ENCODE measurements around the gene PRKCI. TPM values are rescaled to one million over a fixed set of nuclear protein-coding genes. Genes with fewer than 3 reads are reported as not detected.

Gene PRKCI
- polyA plus RNA-seq, 3 donors: 5.1 to 15.4 (median 11.6) TPM

DNA sequence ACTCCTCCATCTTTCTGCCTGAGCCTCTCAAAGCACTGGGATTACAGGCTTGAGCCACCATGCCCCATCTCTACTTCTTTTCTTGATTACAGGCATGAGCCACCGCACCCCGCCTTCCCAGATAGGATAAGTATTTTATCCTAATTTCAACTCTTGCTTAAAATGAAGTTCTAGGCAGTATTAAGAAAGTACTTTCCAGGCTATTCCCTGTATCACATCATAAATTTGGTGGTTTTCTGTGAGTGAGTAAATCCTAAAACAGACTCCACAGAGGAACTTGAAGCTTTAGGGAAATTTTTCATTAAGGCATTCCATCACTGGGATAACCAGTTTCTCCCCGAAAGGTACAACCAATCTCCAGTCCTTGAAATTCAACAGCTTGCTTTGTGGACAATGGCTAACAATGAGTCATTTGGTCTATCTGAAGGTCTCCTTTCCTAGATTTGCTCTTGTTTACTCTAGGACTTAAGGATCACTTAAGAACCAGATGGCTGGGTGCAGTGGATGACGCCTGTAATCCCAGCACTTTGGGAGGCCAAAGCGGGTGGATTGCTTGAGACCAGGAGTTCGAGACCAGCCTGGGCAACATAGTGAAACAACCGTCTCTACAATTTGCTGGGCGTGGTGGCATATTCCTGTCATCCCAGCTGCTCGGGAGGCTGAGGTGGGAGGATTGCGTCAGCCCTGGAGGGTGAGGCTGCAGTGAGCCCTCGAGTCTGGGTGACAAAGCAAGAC lies 85.6 kb downstream of the PRKCI start:
- no peak for DNase-seq
- WGBS (ENCODE audit: insufficient coverage): 100% methylated on average over 2 of the region's 11 CpGs
- Mint-ChIP-seq H3K27ac (no peak overlapping the region), H3K27me3 (ENCODE audit: low read depth in 3 of 3) (peaks cover 0 to 2% (median 2%) of the 10 kb centered on the region in 3 donors), H3K4me1 (peaks cover 6% of the 10 kb centered on the region), H3K4me3 (no peak overlapping the region), H3K36me3 (peaks cover 5 to 8% of the 10 kb centered on the region in 2 donors), H3K9me3 (no peaks in the 10 kb centered on the region)
- no peak overlapping the region for H3K4me2 ChIP-seq (replicated peaks; ENCODE audit: extremely low read depth, low read length, poor library complexity, severe bottlenecking)
- no peaks in the 10 kb centered on the region for H4K20me1 ChIP-seq (ENCODE audit: insufficient read depth, low read length)
- intact Hi-C loops (cut with micrococcal nuclease): no loop called here
- TF ChIP-seq, protein P1, sequence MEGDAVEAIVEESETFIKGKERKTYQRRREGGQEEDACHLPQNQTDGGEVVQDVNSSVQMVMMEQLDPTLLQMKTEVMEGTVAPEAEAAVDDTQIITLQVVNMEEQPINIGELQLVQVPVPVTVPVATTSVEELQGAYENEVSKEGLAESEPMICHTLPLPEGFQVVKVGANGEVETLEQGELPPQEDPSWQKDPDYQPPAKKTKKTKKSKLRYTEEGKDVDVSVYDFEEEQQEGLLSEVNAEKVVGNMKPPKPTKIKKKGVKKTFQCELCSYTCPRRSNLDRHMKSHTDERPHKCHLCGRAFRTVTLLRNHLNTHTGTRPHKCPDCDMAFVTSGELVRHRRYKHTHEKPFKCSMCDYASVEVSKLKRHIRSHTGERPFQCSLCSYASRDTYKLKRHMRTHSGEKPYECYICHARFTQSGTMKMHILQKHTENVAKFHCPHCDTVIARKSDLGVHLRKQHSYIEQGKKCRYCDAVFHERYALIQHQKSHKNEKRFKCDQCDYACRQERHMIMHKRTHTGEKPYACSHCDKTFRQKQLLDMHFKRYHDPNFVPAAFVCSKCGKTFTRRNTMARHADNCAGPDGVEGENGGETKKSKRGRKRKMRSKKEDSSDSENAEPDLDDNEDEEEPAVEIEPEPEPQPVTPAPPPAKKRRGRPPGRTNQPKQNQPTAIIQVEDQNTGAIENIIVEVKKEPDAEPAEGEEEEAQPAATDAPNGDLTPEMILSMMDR (IDR thresholded peaks at IDR 0.05): no peak
- no peak overlapping the region for H3K4me3 ChIP-seq (replicated peaks in 1 of 3; ENCODE audit: low read depth in 2 of 3, low read length in 3 of 3)
- H3K27ac ChIP-seq (ENCODE audit: low read depth in 1 of 2, low read length in 2 of 2): no peak overlapping the region
- no peak overlapping the region for H2AFZ ChIP-seq (ENCODE audit: insufficient read depth, low read depth, low read length, poor library complexity, severe bottlenecking)
- H3K9me3 ChIP-seq (replicated peaks in 1 of 2; ENCODE audit: control insufficient read depth in 1 of 2, insufficient read depth in 1 of 2, low read length in 2 of 2): no peaks in the 10 kb centered on the region
- no peaks in the 10 kb centered on the region for H3K79me2 ChIP-seq (ENCODE audit: insufficient read depth, low read length)
- no peak overlapping the region for H3K9ac ChIP-seq (ENCODE audit: insufficient read depth, low read length, poor library complexity, severe bottlenecking)
- H3K27me3 ChIP-seq (ENCODE audit: control insufficient read depth in 2 of 2, insufficient read depth in 2 of 2, low read length in 2 of 2): no peaks in the 10 kb centered on the region
- H3K4me1 ChIP-seq (ENCODE audit: control insufficient read depth in 1 of 2, insufficient read depth in 2 of 2, low read length in 2 of 2): no peaks in the 10 kb centered on the region
- H3K36me3 ChIP-seq (replicated peaks in 1 of 2; ENCODE audit: control insufficient read depth in 1 of 2, insufficient read depth in 2 of 2, low read length in 2 of 2): no peaks in the 10 kb centered on the region

DNA sequence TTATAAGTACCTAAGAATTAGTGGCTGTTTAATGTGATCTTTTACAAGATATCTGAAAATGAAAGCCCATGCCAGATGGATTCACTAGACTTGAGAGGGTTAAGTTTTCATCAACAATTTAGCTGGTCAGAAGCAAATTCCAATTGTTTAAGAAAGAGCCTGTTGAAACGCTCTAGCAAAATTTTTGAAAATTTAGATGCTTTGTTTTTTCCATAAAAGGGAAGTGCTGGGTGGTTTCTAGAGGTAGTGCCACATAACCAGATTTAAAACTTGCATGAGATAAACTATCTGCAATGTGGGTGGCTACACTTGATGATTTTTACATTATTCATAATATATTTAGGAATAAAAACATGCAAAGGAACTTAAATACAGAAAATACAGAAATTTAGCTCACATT lies 86.8 kb downstream of the PRKCI start:
- WGBS (ENCODE audit: insufficient coverage): 67% methylated on average over 1 of the region's 1 CpG
- no peak overlapping the region for H3K27ac ChIP-seq (ENCODE audit: low read depth in 1 of 2, low read length in 2 of 2)
- no peak overlapping the region for H3K4me3 ChIP-seq (replicated peaks in 1 of 3; ENCODE audit: low read depth in 2 of 3, low read length in 3 of 3)
- no peaks in the 10 kb centered on the region for H3K79me2 ChIP-seq (ENCODE audit: insufficient read depth, low read length)
- no peaks in the 10 kb centered on the region for H4K20me1 ChIP-seq (ENCODE audit: insufficient read depth, low read length)
- H3K27me3 ChIP-seq (ENCODE audit: control insufficient read depth in 2 of 2, insufficient read depth in 2 of 2, low read length in 2 of 2): no peaks in the 10 kb centered on the region
- no peak overlapping the region for H3K4me2 ChIP-seq (replicated peaks; ENCODE audit: extremely low read depth, low read length, poor library complexity, severe bottlenecking)
- no peak overlapping the region for H2AFZ ChIP-seq (ENCODE audit: insufficient read depth, low read depth, low read length, poor library complexity, severe bottlenecking)
- Mint-ChIP-seq H3K36me3 (no peaks in the 10 kb centered on the region), H3K4me3 (no peak overlapping the region), H3K4me1 (peaks cover 6% of the 10 kb centered on the region), H3K27ac (no peak overlapping the region), H3K27me3 (ENCODE audit: low read depth in 3 of 3) (peaks cover 0 to 2% (median 2%) of the 10 kb centered on the region in 3 donors), H3K9me3 (no peaks in the 10 kb centered on the region)
- DNase-seq: no peak
- TF ChIP-seq, protein P1 (IDR thresholded peaks at IDR 0.05): no peak
- H3K4me1 ChIP-seq (ENCODE audit: control insufficient read depth in 1 of 2, insufficient read depth in 2 of 2, low read length in 2 of 2): no peaks in the 10 kb centered on the region
- no peaks in the 10 kb centered on the region for H3K9me3 ChIP-seq (replicated peaks in 1 of 2; ENCODE audit: control insufficient read depth in 1 of 2, insufficient read depth in 1 of 2, low read length in 2 of 2)
- H3K36me3 ChIP-seq (replicated peaks in 1 of 2; ENCODE audit: control insufficient read depth in 1 of 2, insufficient read depth in 2 of 2, low read length in 2 of 2): no peaks in the 10 kb centered on the region
- intact Hi-C loops (cut with micrococcal nuclease): no loop called here
- no peak overlapping the region for H3K9ac ChIP-seq (ENCODE audit: insufficient read depth, low read length, poor library complexity, severe bottlenecking)
